PC-9 (cell line): ENCODE data around the gene HOXD10. TPM values are rescaled to one million over a fixed set of nuclear protein-coding genes. Genes with fewer than 3 reads are reported as not detected.

ENCODE experiments used
- BruUV-seq: library from RNA; stranded (reverse); fragments of 400-500 nt; replicated peaks from 2 replicates; lab custom pipeline; 2021; lab: Mats Ljungman, UMichigan
- CTCF ChIA-PET: fragments of 300-600 bp; sonication (Branson Sonifier 250); formaldehyde crosslinking; loops from one replicate; lab custom pipeline; 2022; ENCODE audit warnings: antibody characterized with exemption; lab: Charles Lee
- POLR2A ChIA-PET: fragments of 300-600 bp; sonication (Branson Sonifier 250); formaldehyde crosslinking; loops from one replicate; lab custom pipeline; 2022; ENCODE audit warnings: antibody characterized with exemption; ENCODE audit not compliant: unreplicated experiment; lab: Charles Lee
- DNase-seq, 2 experiments: peaks; one replicate each; pipeline versions ENCODE4 v3.0.0 to v3.0.0-alpha.2; 2015 to 2022; ENCODE audit warnings: mixed read lengths in 1 of 2
- H2AFZ ChIP-seq: fragments of 200-600 bp; sonication (generic); 2 replicates; pipeline ENCODE4 v1.8.1; 2017; ENCODE audit warnings: antibody characterized with exemption
- H3F3A ChIP-seq: fragments of 200-600 bp; sonication (generic); 2 replicates; pipeline ENCODE4 v1.8.1; 2017; ENCODE audit warnings: antibody characterized with exemption, mild to moderate bottlenecking, low read depth; ENCODE audit not compliant: insufficient read depth
- H3K27ac ChIP-seq: fragments of 200-600 bp; sonication (generic); 2 replicates; pipeline ENCODE4 v1.6.1; 2016; ENCODE audit warnings: mixed run types
- H3K27me3 ChIP-seq: fragments of 200-600 bp; sonication (generic); 2 replicates; pipeline ENCODE4 v1.6.1; 2016; ENCODE audit warnings: low read depth, mixed run types; ENCODE audit not compliant: insufficient read depth
- H3K36me3 ChIP-seq: fragments of 200-600 bp; sonication (generic); 2 replicates; pipeline ENCODE4 v1.6.1; 2016; ENCODE audit warnings: low read depth, mixed run types
- H3K4me1 ChIP-seq: fragments of 200-600 bp; sonication (generic); replicated peaks from 2 replicates; pipeline ENCODE4 v1.6.1; 2016; ENCODE audit warnings: mixed run types; ENCODE audit not compliant: insufficient read depth
- H3K4me2 ChIP-seq: fragments of 200-600 bp; sonication (generic); 2 replicates; pipeline ENCODE4 v1.6.1; 2017; ENCODE audit warnings: mixed run types
- H3K4me3 ChIP-seq: fragments of 200-600 bp; sonication (generic); 2 replicates; pipeline ENCODE4 v1.6.1; 2016; ENCODE audit warnings: mixed run types
- H3K79me2 ChIP-seq: fragments of 200-600 bp; sonication (generic); 2 replicates; pipeline ENCODE4 v1.6.1; 2017; ENCODE audit warnings: low read depth, mixed run types
- H3K9me2 ChIP-seq: fragments of 200-600 bp; sonication (generic); 2 replicates; pipeline ENCODE4 v1.8.1; 2017; ENCODE audit warnings: mild to moderate bottlenecking; ENCODE audit not compliant: insufficient read depth
- H3K9me3 ChIP-seq: fragments of 200-600 bp; sonication (generic); 2 replicates; pipeline ENCODE4 v1.8.1; 2016; ENCODE audit warnings: low read depth; ENCODE audit not compliant: insufficient read depth
- H4K20me1 ChIP-seq: fragments of 200-600 bp; sonication (generic); 2 replicates; pipeline ENCODE4 v1.8.1; 2017; ENCODE audit not compliant: insufficient read depth
- EZH2 ChIP-seq: fragments of 200-600 bp; sonication (generic); IDR thresholded peaks from 2 replicates; pipeline ENCODE4 v1.8.0; 2017; ENCODE audit warnings: antibody characterized with exemption, low read depth
- intact Hi-C: fragments of 100-400 bp; cut with micrococcal nuclease; formaldehyde crosslinking; loops from one replicate; pipeline ENCODE4 v1.10.0; 2022; ENCODE audit not compliant: unreplicated experiment
- total RNA-seq: library from RNA; stranded (reverse); gene quantifications from 2 replicates; pipeline ENCODE4 v1.2.3, GENCODE V29; 2021
- TF ChIP-seq, protein P1 (sequence below): fragments of 200-600 bp; sonication (generic); conservative IDR thresholded peaks from 2 replicates; pipeline ENCODE4 v1.6.1; 2017; ENCODE audit warnings: mixed run types, antibody characterized with exemption, mild to moderate bottlenecking, moderate library complexity

HOXD10 gene
- total RNA-seq, 1 experiment from 2014 or later, result not detected

DNA sequence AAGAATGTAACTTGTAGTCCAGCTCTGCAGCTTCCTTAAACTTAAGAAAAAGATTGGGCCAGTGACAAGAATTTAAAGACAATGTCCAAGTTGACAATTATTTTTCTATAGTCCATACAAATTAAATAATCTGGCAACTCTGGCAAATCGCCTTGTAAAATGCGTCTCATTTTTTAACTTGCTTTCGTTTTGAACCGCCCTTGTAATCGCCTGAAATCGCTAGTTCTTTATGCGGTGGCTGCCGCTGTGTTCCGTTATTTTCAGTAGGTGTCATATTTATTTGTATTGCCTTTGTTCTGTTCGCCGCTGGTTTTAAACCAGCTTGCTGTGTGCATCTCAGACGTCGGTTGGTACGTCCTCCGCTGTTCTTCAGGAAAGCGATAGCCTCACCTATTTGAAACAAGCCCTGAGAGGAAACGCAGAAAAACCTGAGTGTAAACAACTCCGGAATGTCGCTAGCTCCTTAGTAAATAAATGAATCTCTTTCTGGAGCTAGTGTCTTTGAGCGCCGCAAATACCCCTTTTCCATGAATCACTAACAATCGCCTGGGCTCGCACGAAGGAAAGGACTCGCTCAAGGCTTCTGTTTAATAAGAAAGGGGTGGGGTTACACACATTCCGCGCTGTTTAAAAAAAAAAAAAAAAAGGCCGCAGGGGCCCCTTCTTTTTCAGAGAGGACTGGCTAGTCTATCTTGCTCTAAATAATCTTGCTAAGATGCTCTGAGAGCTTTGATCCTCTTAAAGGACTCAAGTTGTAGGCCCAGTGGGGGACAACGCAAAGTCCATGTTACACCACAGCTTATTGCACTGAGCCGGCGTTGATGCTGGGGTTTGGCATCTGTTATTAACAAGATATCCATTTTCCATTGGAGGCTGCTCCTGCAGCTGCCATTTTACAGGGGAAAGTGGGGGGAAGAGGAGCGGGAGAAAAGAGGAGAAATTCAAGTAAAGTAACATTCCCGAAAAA is 15.9 kb downstream of the HOXD10 start:
- ChIA-PET CTCF (interaction anchor here (1.2 to 1.6 kb wide), 2 partner anchors 322 to 519 kb away, joined by 5 to 9 read pairs; no protein-coding TSS in a partner anchor), POLR2A (no interaction called here)
- Histone ChIP-seq H4K20me1 (no peaks in the 10 kb centered on the region), H3K79me2 (no peaks in the 10 kb centered on the region), H3K9me3 (no peaks in the 10 kb centered on the region), H2AFZ (no peak overlapping the region), H3K27ac (no peak overlapping the region), H3K4me1 (no peaks in the 10 kb centered on the region), H3F3A (no peaks in the 10 kb centered on the region), H3K4me3 (no peak overlapping the region), H3K27me3 (peaks cover 32% of the 10 kb centered on the region), H3K4me2 (no peak overlapping the region), H3K9me2 (no peaks in the 10 kb centered on the region), H3K36me3 (no peaks in the 10 kb centered on the region)
- TF ChIP-seq, protein P1, sequence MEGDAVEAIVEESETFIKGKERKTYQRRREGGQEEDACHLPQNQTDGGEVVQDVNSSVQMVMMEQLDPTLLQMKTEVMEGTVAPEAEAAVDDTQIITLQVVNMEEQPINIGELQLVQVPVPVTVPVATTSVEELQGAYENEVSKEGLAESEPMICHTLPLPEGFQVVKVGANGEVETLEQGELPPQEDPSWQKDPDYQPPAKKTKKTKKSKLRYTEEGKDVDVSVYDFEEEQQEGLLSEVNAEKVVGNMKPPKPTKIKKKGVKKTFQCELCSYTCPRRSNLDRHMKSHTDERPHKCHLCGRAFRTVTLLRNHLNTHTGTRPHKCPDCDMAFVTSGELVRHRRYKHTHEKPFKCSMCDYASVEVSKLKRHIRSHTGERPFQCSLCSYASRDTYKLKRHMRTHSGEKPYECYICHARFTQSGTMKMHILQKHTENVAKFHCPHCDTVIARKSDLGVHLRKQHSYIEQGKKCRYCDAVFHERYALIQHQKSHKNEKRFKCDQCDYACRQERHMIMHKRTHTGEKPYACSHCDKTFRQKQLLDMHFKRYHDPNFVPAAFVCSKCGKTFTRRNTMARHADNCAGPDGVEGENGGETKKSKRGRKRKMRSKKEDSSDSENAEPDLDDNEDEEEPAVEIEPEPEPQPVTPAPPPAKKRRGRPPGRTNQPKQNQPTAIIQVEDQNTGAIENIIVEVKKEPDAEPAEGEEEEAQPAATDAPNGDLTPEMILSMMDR, result no peak
- TF ChIP-seq EZH2, result no peak
- no TSS peak for BruUV-seq
- DNase-seq, result no peak
- intact Hi-C loops, result no loop called here

DNA sequence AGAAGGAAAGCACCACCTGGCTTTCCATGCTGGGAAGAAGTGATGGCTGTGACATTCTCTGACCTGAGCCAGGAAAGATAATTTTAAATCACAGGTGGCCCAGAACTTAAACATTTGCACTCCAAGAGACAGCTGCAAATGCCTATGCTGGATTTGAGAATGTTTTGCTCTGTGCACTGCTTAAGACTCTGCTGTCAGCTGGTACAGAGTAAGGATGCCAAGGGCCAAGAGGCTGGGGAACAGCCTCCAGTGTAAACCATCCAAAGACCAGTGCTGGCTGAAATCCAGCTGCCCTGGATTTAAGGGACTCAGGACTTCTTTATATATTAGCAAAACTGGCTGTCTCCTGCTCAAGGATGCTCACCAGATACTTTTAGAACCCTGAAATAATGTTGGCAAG is 16.8 kb downstream of the HOXD10 start:
- POLR2A ChIA-PET, result no interaction called here
- no peak overlapping the region for H2AFZ ChIP-seq
- H3K9me3 ChIP-seq, result no peaks in the 10 kb centered on the region
- no peak for TF ChIP-seq EZH2
- TF ChIP-seq, protein P1, result no peak
- H3K4me2 ChIP-seq, result no peak overlapping the region
- no peaks in the 10 kb centered on the region for H3F3A ChIP-seq
- no peak overlapping the region for H3K27ac ChIP-seq
- H3K4me1 ChIP-seq, result no peaks in the 10 kb centered on the region
- H4K20me1 ChIP-seq, result no peaks in the 10 kb centered on the region
- no TSS peak for BruUV-seq
- no peak for DNase-seq
- H3K9me2 ChIP-seq, result no peaks in the 10 kb centered on the region
- H3K27me3 ChIP-seq, result peaks cover 28% of the 10 kb centered on the region
- no peaks in the 10 kb centered on the region for H3K36me3 ChIP-seq
- no peak overlapping the region for H3K4me3 ChIP-seq
- CTCF ChIA-PET, result interaction anchor here (1.2 kb wide), 1 partner anchor 322 kb away, joined by 9 read pairs; no protein-coding TSS in a partner anchor
- no peaks in the 10 kb centered on the region for H3K79me2 ChIP-seq
- intact Hi-C loops, result no loop called here

DNA sequence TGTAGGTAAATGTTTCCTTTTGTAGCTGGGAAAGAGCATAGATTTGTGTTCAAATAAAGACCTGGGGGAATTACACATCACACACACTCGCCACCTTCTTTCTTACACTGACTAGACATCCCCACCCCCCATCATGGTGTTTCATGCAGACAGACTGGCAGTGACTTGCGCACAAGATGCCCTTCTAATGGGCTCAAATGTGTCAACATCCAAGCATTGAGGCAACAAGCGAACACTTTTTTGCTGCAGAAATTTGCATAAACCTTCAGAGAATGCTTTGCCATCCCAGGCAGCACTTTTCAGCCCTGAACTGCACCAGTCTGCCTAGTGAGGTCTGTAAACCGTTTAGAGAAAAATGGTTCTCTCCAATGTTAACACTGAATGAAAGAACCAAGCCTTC is 17.5 kb downstream of the HOXD10 start:
- Histone ChIP-seq H2AFZ (no peak overlapping the region), H4K20me1 (no peaks in the 10 kb centered on the region), H3K27ac (no peak overlapping the region), H3F3A (no peaks in the 10 kb centered on the region), H3K4me3 (no peak overlapping the region), H3K4me1 (no peaks in the 10 kb centered on the region), H3K27me3 (peaks cover 26% of the 10 kb centered on the region), H3K9me2 (no peaks in the 10 kb centered on the region), H3K4me2 (no peak overlapping the region), H3K9me3 (no peaks in the 10 kb centered on the region), H3K36me3 (no peaks in the 10 kb centered on the region), H3K79me2 (no peaks in the 10 kb centered on the region)
- CTCF ChIA-PET, result no interaction called here
- no peak for DNase-seq
- TF ChIP-seq, protein P1, result no peak
- POLR2A ChIA-PET, result no interaction called here
- intact Hi-C loops, result loop anchor here (2.0 kb wide), 1 partner anchor 505 kb away; no protein-coding TSS in a partner anchor
- BruUV-seq, result no TSS peak
